ENCODE measurements around the gene PROCA1.

DNA sequence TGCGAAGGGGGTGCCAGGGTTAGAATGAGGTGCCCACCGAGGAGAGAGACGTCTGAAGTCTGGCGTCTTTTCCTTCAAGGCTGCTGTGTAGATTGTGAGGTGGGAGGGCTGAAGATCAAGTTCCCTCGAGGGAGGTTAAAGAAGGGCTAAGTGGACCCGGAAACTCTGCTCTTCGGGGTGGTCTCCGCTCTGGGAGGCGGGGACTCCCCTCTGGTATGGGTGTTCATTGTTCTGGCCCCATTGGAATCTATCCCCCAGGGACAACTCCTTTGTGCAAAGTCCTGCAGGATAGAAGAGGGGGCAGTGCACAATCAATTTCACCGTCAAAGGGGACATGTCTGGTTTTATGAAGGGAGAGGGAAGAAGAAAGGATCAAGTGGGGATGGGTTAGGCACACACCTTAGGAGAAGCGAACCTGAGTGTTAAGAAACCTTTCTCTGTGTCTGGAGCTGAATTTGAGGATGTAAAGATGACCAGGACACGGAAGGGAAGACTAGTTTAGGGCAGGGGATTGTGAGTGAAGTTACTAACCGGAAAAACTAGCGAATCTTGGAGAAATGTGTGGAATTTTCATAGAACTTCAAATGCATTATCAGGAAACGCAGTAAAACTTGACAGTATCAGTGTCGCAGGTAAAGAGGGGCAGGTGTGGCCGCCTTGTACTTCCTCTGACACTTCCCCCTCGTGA lies 6.8 kb upstream of the PROCA1 start:
- TF ChIP-seq POLR2A (IDR thresholded peaks at IDR 0.05) (no peak), CTCF (IDR thresholded peaks at IDR 0.05) (no peak)
